HFF-Myc (cell line): ENCODE measurements around the gene MT1X.

Experiments used
- DNase-seq: peaks from one replicate; pipeline ENCODE4 v3.0.0-alpha.2; 2011; ENCODE audit warnings: low read depth; ENCODE audit errors: extremely low read depth
- H3K4me3 ChIP-seq: replicated peaks from 2 replicates; pipeline ENCODE4 v1.5.1; 2011; ENCODE audit warnings: low read depth, mild to moderate bottlenecking, control low read depth, low read length
- TF ChIP-seq, protein P1 (sequence below): IDR thresholded peaks from 2 replicates; pipeline ENCODE4 v1.5.1; 2012; ENCODE audit warnings: mild to moderate bottlenecking, low read depth, low read length, control low read depth; ENCODE audit errors: missing control alignments

Gene MT1X

GRCh38 chr16:56701534-56701933, 19.3 kb downstream of the MT1X start:
- DNase-seq: no peak
- TF ChIP-seq, protein P1, sequence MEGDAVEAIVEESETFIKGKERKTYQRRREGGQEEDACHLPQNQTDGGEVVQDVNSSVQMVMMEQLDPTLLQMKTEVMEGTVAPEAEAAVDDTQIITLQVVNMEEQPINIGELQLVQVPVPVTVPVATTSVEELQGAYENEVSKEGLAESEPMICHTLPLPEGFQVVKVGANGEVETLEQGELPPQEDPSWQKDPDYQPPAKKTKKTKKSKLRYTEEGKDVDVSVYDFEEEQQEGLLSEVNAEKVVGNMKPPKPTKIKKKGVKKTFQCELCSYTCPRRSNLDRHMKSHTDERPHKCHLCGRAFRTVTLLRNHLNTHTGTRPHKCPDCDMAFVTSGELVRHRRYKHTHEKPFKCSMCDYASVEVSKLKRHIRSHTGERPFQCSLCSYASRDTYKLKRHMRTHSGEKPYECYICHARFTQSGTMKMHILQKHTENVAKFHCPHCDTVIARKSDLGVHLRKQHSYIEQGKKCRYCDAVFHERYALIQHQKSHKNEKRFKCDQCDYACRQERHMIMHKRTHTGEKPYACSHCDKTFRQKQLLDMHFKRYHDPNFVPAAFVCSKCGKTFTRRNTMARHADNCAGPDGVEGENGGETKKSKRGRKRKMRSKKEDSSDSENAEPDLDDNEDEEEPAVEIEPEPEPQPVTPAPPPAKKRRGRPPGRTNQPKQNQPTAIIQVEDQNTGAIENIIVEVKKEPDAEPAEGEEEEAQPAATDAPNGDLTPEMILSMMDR: no peak
- H3K4me3 ChIP-seq: no peak overlapping the region

DNA sequence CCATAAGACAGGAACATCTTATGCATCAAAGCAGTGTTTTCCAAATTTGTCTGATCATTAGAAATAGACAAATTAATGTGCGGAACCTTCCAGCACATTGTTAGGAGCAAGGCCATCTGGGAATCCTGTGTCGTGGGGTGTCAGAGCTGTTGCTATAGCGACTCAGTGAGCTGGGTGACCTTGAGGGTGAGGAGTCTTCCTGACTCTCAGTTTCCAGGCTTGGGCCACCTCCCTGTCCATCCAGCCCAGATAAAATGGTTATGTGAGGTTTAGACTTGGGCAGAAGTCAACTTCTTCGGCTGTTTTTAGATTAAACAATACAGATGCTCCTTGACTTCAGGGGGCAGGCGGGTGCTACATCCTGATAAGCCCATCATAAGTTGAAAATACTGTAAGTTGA, 20.6 kb downstream of the MT1X start:
- TF ChIP-seq, protein P1: no peak
- no peak for DNase-seq
- no peak overlapping the region for H3K4me3 ChIP-seq

DNA sequence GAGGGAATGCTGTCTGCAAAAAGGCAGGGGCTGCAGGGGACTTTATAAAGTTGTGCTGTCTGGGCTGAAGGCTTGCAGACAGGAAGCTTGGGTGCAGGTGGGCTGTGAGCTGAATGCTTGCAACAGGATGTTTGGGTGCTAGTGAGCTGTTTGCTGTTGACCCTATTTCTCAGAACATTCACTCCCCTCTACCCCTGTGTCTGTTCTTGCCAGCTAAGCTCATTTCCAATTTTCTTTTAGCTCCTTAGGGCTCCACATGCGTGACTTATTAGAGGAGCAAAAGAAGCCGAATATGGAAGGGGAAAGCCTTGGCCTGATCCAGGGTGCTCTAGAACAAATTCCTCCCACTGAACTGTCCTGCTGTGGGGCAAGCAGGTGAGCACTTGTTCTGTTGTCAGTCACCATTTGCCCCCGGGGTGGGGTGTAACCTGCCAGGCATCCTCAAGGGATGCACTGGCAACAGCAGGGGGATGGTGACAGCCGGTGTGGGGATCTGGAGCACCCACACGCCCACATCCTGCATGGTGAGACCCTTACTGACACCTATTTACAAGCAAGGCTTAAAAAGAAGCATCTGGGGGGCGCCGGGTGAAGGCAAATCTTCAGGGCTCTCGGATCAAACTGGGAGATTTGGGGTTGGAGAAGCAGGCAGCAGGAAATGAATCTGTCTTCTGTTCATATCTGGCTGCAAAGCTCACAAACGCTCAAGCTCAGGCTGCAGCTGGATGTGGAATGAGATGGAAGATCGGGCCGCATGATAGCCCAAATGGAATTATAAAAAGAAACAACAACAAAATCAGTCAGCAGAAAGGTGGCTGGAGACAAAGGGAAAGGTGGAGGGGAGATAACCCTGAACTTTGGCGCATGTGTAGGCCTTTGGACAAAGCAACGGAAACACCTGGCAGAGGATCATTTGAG, 26.5 kb downstream of the MT1X start:
- no peak for DNase-seq

DNA sequence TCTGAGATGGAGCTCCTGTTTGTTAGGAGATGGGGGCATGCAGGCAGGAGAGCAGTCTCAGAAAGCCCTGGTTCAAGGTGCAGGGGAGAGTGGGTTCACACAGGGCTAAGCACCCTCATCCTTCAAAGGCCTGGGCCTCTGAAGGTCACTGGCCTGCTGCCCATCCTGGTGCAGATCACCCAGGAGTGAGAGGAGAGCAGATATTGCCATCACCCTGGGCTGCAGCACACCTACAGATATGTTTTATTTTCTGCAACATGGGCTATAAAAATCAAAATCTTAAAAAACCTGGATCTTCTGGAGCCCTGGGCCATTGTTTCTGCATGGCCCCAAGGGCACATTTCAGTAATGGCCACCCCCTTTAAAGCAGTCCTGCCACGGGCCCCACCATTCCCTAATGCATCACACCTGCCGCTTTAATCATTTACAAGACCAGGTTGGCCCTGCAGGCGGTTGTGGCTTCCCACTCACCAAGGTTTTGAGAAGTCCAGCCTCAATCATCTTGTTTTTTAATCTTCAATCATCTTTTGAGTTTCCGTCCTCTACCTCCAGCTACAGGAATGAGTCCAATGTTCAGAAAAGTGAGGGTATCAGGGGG, 27.3 kb downstream of the MT1X start:
- no peak overlapping the region for H3K4me3 ChIP-seq
- TF ChIP-seq, protein P1: no peak
- DNase-seq: no peak

More for the DNA sequence above, 26.5 kb downstream of the MT1X start:
- H3K4me3 ChIP-seq: no peak overlapping the region
- TF ChIP-seq, protein P1: no peak

DNA sequence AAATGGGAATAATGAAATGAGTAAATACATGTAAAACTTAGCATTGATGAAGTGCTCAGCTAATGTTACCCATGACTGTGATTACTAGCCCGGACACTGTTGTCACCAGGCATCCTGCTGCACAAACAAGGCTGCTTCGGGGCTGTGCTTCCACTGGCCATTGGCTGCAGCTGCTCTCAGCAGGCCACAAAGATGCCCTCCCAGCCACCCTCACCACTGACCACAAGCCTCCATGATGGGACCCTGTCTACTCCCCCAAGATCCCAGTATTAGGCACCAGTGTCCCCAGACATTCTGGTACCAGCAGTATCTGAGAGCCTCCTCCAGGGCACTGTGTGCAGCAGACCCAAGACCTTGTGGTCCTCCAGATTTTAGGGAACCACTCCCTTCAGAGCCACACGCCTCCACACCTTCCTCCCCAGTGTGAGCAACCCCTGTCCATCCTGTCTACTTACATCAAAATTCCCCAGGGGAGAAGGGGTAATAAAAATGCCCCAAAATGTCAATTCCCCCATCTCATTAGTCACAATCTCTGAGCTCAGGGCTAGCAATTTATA, 28.0 kb downstream of the MT1X start:
- no peak overlapping the region for H3K4me3 ChIP-seq
- DNase-seq: no peak
- TF ChIP-seq, protein P1: no peak

DNA sequence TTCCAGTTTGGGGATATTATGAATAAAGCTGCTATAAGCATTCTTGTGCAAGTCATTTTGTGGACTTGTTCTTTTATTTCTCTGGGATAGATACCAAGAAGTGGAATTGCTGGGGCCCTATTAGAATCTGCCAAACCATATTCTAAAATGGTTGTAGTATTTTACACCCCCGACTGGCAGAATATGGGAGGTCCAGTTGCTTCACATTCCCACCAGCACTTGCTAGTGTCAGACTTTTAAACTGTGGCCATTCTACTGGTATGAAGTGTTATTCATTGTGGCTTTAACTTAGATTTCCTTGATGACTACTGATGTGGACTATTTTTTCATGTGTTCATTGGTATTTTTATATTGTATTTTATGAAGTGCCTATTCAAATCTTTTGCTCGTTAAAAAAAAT, 29.6 kb downstream of the MT1X start:
- TF ChIP-seq, protein P1: no peak
- DNase-seq: no peak
- H3K4me3 ChIP-seq: no peak overlapping the region
